ENCODE measurements around the gene GYS1. TPM values are rescaled to one million over a fixed set of nuclear protein-coding genes. Genes with fewer than 3 reads are reported as not detected.

The GYS1 gene
- polyA plus RNA-seq, 1 donor from 2014 or later = 12.9 TPM

DNA sequence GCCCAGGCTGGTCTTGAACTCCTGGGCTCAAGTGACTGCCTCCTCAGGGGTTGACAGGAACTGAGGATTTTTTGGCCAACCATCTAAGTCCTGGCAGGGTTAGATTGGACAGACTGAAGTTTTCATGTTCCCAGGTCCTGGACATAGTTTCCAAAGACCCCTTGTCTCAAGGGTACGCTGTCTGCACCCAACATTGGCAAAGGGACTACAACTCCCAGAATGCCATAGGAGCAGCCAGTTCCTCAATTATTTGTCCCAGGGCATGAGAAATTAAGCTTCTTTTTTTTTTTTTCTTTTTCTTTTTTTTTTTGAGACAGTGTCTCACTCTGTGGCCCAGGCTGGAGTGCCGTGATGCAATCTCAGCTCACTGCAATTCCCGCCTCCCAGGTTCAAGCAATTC, 6.9 kb downstream of the GYS1 start:
- H4K20me1 ChIP-seq (ENCODE audit: insufficient read depth) = no peaks in the 10 kb centered on the region
- no peak overlapping the region for H3K27ac ChIP-seq (ENCODE audit: low read length)
- H3K79me2 ChIP-seq (replicated peaks; ENCODE audit: insufficient read depth, low read length) = no peaks in the 10 kb centered on the region
- H3K9me3 ChIP-seq (ENCODE audit: low read length) = no peaks in the 10 kb centered on the region
- no peaks in the 10 kb centered on the region for H3F3A ChIP-seq (ENCODE audit: insufficient read depth, low read length, poor library complexity, severe bottlenecking)
- H3K9me2 ChIP-seq (ENCODE audit: insufficient read depth, low read length) = no peaks in the 10 kb centered on the region
- no peaks in the 10 kb centered on the region for H3K36me3 ChIP-seq (ENCODE audit: insufficient read depth, low read length)
- no peak overlapping the region for H3K4me2 ChIP-seq (ENCODE audit: low read length)
- H3K27me3 ChIP-seq (ENCODE audit: insufficient read depth, low read depth, low read length) = no peaks in the 10 kb centered on the region
- H3K4me3 ChIP-seq (ENCODE audit: low read length) = no peak overlapping the region
- no peak overlapping the region for H2AFZ ChIP-seq (ENCODE audit: low read depth, low read length)
- TF ChIP-seq POLR2AphosphoS5 (IDR thresholded peaks at IDR 0.05) = no peak
- no peak for TF ChIP-seq MXI1 (conservative IDR thresholded peaks at IDR 0.05; ENCODE audit: poor library complexity, severe bottlenecking)
- no peak for TF ChIP-seq CTCF (IDR thresholded peaks at IDR 0.05; ENCODE audit: poor library complexity, severe bottlenecking)
- no peak overlapping the region for H3K9ac ChIP-seq (ENCODE audit: low read length)

DNA sequence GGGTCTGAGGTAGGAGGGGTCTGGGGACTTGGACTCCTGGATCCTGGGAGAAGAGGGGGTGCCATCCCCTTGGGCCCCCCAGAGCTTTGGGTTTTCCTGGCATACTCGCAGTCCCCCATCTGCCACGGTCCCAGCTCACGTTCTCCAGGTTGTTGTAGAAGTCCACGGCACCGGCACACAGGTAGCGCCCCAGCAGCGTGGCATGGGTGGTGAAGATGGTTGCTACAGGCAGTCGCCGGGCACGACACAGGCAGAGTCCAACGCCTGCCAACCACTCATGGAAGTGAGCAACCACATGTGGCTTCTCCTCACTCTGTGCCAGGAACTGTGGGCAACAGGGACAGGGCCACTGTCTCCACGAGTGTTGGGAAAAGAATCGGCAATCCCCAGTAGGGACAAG, 7.4 kb downstream of the GYS1 start:
- H4K20me1 ChIP-seq (ENCODE audit: insufficient read depth) = no peaks in the 10 kb centered on the region
- no peaks in the 10 kb centered on the region for H3K9me2 ChIP-seq (ENCODE audit: insufficient read depth, low read length)
- no peaks in the 10 kb centered on the region for H3K9me3 ChIP-seq (ENCODE audit: low read length)
- H3K27me3 ChIP-seq (ENCODE audit: insufficient read depth, low read depth, low read length) = no peaks in the 10 kb centered on the region
- H2AFZ ChIP-seq (ENCODE audit: low read depth, low read length) = no peak overlapping the region
- no peaks in the 10 kb centered on the region for H3K79me2 ChIP-seq (replicated peaks; ENCODE audit: insufficient read depth, low read length)
- H3K4me3 ChIP-seq (ENCODE audit: low read length) = no peak overlapping the region
- no peak overlapping the region for H3K9ac ChIP-seq (ENCODE audit: low read length)
- TF ChIP-seq EZH2 (IDR thresholded peaks at IDR 0.05; ENCODE audit: borderline replicate concordance, insufficient read depth, low read length, poor library complexity, severe bottlenecking) (no peak), POLR2AphosphoS5 (IDR thresholded peaks at IDR 0.05) (no peak), CTCF (IDR thresholded peaks at IDR 0.05; ENCODE audit: poor library complexity, severe bottlenecking) (no peak), EP300 (conservative IDR thresholded peaks at IDR 0.05; ENCODE audit: poor library complexity, severe bottlenecking) (no peak), RAD21 (conservative IDR thresholded peaks at IDR 0.05) (no peak), REST (IDR thresholded peaks at IDR 0.05; ENCODE audit: borderline replicate concordance) (no peak)
- H3K27ac ChIP-seq (ENCODE audit: low read length) = no peak overlapping the region
- no peaks in the 10 kb centered on the region for H3K36me3 ChIP-seq (ENCODE audit: insufficient read depth, low read length)
- H3F3A ChIP-seq (ENCODE audit: insufficient read depth, low read length, poor library complexity, severe bottlenecking) = no peaks in the 10 kb centered on the region
- H3K4me2 ChIP-seq (ENCODE audit: low read length) = no peak overlapping the region
